Measurements from ENCODE around the gene STARD3NL.

STARD3NL gene

GRCh38 chr7:38182450-38182849 lies 4.4 kb downstream of the STARD3NL start:
- H3K79me2 ChIP-seq (ENCODE audit: insufficient read depth, low read length): peaks cover 94% of the 10 kb centered on the region
- no peak for ATAC-seq (ENCODE audit: insufficient read depth, low read depth)
- peaks cover 4% of the 10 kb centered on the region; the same call in 1 of the 2 replicates for H3K36me3 ChIP-seq (ENCODE audit: insufficient read depth, low read length)
- H3K9ac ChIP-seq (ENCODE audit: low read depth, low read length): no peak overlapping the region
- no peak overlapping the region for H3K4me2 ChIP-seq (ENCODE audit: insufficient read depth, low read length)
- H3K4me3 ChIP-seq (ENCODE audit: low read depth in 1 of 2, low read length in 2 of 2): no peak overlapping the region
- no peak overlapping the region for H2AFZ ChIP-seq (ENCODE audit: low read depth, low read length)
- DNase-seq: no peak
- H3K27me3 ChIP-seq (ENCODE audit: insufficient read depth, low read length, poor library complexity): no peaks in the 10 kb centered on the region
- H3K4me1 ChIP-seq (ENCODE audit: insufficient read depth, low read length): peaks cover 30% of the 10 kb centered on the region
- H4K20me1 ChIP-seq (ENCODE audit: insufficient read depth, low read length): peaks cover 22% of the 10 kb centered on the region
- TF ChIP-seq EZH2 (IDR thresholded peaks at IDR 0.05; ENCODE audit: borderline replicate concordance, low read depth, low read length, severe bottlenecking) (no peak), CTCF (IDR thresholded peaks at IDR 0.05; ENCODE audit: borderline replicate concordance, extremely low read depth, low read length, poor library complexity, severe bottlenecking) (no peak)
- H3K9me3 ChIP-seq (ENCODE audit: insufficient read depth, low read length, severe bottlenecking): no peaks in the 10 kb centered on the region
- no peak overlapping the region for H3K27ac ChIP-seq (ENCODE audit: low read length)

GRCh38 chr7:38185395-38186307 lies 7.6 kb downstream of the STARD3NL start:
- no peak for DNase-seq
- Histone ChIP-seq H2AFZ (ENCODE audit: low read depth, low read length) (no peak overlapping the region), H3K27ac (ENCODE audit: low read length) (no peak overlapping the region), H3K27me3 (ENCODE audit: insufficient read depth, low read length, poor library complexity) (no peaks in the 10 kb centered on the region), H3K4me3 (ENCODE audit: low read depth in 1 of 2, low read length in 2 of 2) (no peak overlapping the region), H3K4me1 (ENCODE audit: insufficient read depth, low read length) (peaks cover 4% of the 10 kb centered on the region; the same call in 1 of the 2 replicates), H3K36me3 (ENCODE audit: insufficient read depth, low read length) (0 out of 2 replicates have a peak, but pooled peaks cover 4% of the 10 kb centered on the region), H3K4me2 (ENCODE audit: insufficient read depth, low read length) (no peak overlapping the region), H3K9me3 (ENCODE audit: insufficient read depth, low read length, severe bottlenecking) (no peaks in the 10 kb centered on the region), H3K9ac (ENCODE audit: low read depth, low read length) (no peak overlapping the region), H4K20me1 (ENCODE audit: insufficient read depth, low read length) (peaks cover 32% of the 10 kb centered on the region), H3K79me2 (ENCODE audit: insufficient read depth, low read length) (peaks cover 96% of the 10 kb centered on the region)
- no peak for ATAC-seq (ENCODE audit: insufficient read depth, low read depth)
- TF ChIP-seq EZH2 (IDR thresholded peaks at IDR 0.05; ENCODE audit: borderline replicate concordance, low read depth, low read length, severe bottlenecking) (no peak), CTCF (IDR thresholded peaks at IDR 0.05; ENCODE audit: borderline replicate concordance, extremely low read depth, low read length, poor library complexity, severe bottlenecking) (no peak)

GRCh38 chr7:38186593-38187314 lies 8.7 kb downstream of the STARD3NL start:
- Histone ChIP-seq H3K9ac (ENCODE audit: low read depth, low read length) (no peak overlapping the region), H3K27ac (ENCODE audit: low read length) (no peak overlapping the region), H3K4me3 (ENCODE audit: low read depth in 1 of 2, low read length in 2 of 2) (no peak overlapping the region), H2AFZ (ENCODE audit: low read depth, low read length) (no peak overlapping the region), H3K4me2 (ENCODE audit: insufficient read depth, low read length) (no peak overlapping the region), H3K4me1 (ENCODE audit: insufficient read depth, low read length) (peaks cover 1% of the 10 kb centered on the region; the same call in 1 of the 2 replicates), H3K27me3 (ENCODE audit: insufficient read depth, low read length, poor library complexity) (no peaks in the 10 kb centered on the region), H4K20me1 (ENCODE audit: insufficient read depth, low read length) (peaks cover 32% of the 10 kb centered on the region), H3K79me2 (ENCODE audit: insufficient read depth, low read length) (peaks cover 96% of the 10 kb centered on the region), H3K36me3 (ENCODE audit: insufficient read depth, low read length) (0 out of 2 replicates have a peak, but pooled peaks cover 4% of the 10 kb centered on the region), H3K9me3 (ENCODE audit: insufficient read depth, low read length, severe bottlenecking) (no peaks in the 10 kb centered on the region)
- TF ChIP-seq EZH2 (IDR thresholded peaks at IDR 0.05; ENCODE audit: borderline replicate concordance, low read depth, low read length, severe bottlenecking) (no peak), CTCF (IDR thresholded peaks at IDR 0.05; ENCODE audit: borderline replicate concordance, extremely low read depth, low read length, poor library complexity, severe bottlenecking) (no peak)
- DNase-seq (no peak), ATAC-seq (ENCODE audit: insufficient read depth, low read depth) (no peak)
